ENCODE measurements around the gene COL4A1. TPM values are rescaled to one million over a fixed set of nuclear protein-coding genes. Genes with fewer than 3 reads are reported as not detected.

Gene COL4A1
- polyA plus RNA-seq, 1 of the 3 experiments (the other 2 are of a cell fraction), result 30.3 TPM

DNA sequence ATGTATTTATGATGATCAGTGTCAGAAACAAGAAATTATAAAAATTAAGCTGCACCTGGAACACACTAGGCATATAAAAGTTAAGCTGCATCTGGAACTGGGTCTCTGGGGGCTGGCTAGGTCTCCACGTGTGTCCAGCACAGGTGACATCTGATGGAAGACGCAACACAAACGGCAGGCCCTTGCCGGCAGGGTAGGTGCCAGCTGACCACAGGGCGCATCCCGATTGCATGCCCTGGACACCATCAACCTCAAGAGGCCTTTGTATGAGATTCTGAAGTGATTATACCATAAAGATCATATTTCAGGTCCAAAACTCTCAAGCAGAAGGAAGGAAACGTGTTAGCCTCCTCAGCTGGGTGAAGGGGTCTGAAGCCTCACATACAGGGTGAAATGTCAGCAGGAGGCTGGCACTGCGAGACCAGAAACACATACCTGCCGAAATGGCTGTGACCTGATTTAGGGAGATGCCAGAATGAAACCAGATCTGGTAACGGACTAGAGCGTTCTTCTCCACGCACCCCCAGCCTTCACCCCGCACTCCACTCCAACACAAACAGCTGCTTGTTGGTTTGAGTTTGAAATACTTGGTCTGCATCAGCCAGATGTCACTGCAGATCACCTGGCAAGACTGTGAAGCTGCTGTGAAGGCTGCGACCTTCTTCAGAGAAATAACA lies 37.3 kb downstream of the COL4A1 start:
- H3F3A ChIP-seq (replicated peaks; ENCODE audit: insufficient read depth), result peaks cover 6% of the 10 kb centered on the region
- no peak overlapping the region for H3K4me3 ChIP-seq (ENCODE audit: low read depth in 2 of 2, low read length in 1 of 2)
- no peak overlapping the region for H2AFZ ChIP-seq (ENCODE audit: low read depth)
- ChIA-PET POLR2A (no interaction called here), CTCF (interaction anchor here (1.3 to 3.5 kb wide), 2 partner anchors 14 to 142 kb away, joined by 3 to 14 read pairs; no protein-coding TSS in a partner anchor)
- peaks cover 0 to 20% of the 10 kb centered on the region in 2 experiments for H3K36me3 ChIP-seq (replicated peaks in 1 of 2; ENCODE audit: control insufficient read depth in 1 of 2, insufficient read depth in 2 of 2, low read length in 1 of 2)
- no peak overlapping the region for H3K9ac ChIP-seq
- H4K20me1 ChIP-seq (ENCODE audit: insufficient read depth), result peaks cover 42% of the 10 kb centered on the region; the same call in 1 of the 2 replicates
- no peaks in the 10 kb centered on the region for H3K9me2 ChIP-seq
- peaks cover 0 to 41% of the 10 kb centered on the region in 2 experiments; a peak in 2 of 4 replicates for H3K4me1 ChIP-seq (ENCODE audit: control insufficient read depth in 1 of 2, insufficient read depth in 2 of 2, low read depth in 1 of 2, low read length in 1 of 2)
- peaks cover 98% of the 10 kb centered on the region for H3K79me2 ChIP-seq (ENCODE audit: insufficient read depth)
- no peaks in the 10 kb centered on the region for H3K27me3 ChIP-seq (ENCODE audit: insufficient read depth)
- no peak for DNase-seq
- no peak for TF ChIP-seq GATA2 (CRISPR knock-in tag; IDR thresholded peaks at IDR 0.05)
- TF ChIP-seq, protein P1, sequence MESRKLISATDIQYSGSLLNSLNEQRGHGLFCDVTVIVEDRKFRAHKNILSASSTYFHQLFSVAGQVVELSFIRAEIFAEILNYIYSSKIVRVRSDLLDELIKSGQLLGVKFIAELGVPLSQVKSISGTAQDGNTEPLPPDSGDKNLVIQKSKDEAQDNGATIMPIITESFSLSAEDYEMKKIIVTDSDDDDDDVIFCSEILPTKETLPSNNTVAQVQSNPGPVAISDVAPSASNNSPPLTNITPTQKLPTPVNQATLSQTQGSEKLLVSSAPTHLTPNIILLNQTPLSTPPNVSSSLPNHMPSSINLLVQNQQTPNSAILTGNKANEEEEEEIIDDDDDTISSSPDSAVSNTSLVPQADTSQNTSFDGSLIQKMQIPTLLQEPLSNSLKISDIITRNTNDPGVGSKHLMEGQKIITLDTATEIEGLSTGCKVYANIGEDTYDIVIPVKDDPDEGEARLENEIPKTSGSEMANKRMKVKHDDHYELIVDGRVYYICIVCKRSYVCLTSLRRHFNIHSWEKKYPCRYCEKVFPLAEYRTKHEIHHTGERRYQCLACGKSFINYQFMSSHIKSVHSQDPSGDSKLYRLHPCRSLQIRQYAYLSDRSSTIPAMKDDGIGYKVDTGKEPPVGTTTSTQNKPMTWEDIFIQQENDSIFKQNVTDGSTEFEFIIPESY (IDR thresholded peaks at IDR 0.05; ENCODE audit: borderline replicate concordance, low read depth), result no peak
- TF ChIP-seq EP300 (IDR thresholded peaks at IDR 0.05; ENCODE audit: borderline replicate concordance in 1 of 2, low read depth in 1 of 2, low read length in 1 of 2), result no peak
- no peak for TF ChIP-seq ELF1 (IDR thresholded peaks at IDR 0.05)
- no peak for TF ChIP-seq NFIC (IDR thresholded peaks at IDR 0.05; ENCODE audit: borderline replicate concordance)
- TF ChIP-seq EZH2phosphoT487 (IDR thresholded peaks at IDR 0.05; ENCODE audit: borderline replicate concordance, low read depth), result no peak
- no peak for TF ChIP-seq RFX5 (IDR thresholded peaks at IDR 0.05; ENCODE audit: low read length)
- TF ChIP-seq, protein P2, sequence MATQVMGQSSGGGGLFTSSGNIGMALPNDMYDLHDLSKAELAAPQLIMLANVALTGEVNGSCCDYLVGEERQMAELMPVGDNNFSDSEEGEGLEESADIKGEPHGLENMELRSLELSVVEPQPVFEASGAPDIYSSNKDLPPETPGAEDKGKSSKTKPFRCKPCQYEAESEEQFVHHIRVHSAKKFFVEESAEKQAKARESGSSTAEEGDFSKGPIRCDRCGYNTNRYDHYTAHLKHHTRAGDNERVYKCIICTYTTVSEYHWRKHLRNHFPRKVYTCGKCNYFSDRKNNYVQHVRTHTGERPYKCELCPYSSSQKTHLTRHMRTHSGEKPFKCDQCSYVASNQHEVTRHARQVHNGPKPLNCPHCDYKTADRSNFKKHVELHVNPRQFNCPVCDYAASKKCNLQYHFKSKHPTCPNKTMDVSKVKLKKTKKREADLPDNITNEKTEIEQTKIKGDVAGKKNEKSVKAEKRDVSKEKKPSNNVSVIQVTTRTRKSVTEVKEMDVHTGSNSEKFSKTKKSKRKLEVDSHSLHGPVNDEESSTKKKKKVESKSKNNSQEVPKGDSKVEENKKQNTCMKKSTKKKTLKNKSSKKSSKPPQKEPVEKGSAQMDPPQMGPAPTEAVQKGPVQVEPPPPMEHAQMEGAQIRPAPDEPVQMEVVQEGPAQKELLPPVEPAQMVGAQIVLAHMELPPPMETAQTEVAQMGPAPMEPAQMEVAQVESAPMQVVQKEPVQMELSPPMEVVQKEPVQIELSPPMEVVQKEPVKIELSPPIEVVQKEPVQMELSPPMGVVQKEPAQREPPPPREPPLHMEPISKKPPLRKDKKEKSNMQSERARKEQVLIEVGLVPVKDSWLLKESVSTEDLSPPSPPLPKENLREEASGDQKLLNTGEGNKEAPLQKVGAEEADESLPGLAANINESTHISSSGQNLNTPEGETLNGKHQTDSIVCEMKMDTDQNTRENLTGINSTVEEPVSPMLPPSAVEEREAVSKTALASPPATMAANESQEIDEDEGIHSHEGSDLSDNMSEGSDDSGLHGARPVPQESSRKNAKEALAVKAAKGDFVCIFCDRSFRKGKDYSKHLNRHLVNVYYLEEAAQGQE (IDR thresholded peaks at IDR 0.05; ENCODE audit: low read depth, low read length), result no peak
- TF ChIP-seq TEAD4 (IDR thresholded peaks at IDR 0.05; ENCODE audit: borderline replicate concordance, insufficient read depth), result no peak
- TF ChIP-seq, protein P3, sequence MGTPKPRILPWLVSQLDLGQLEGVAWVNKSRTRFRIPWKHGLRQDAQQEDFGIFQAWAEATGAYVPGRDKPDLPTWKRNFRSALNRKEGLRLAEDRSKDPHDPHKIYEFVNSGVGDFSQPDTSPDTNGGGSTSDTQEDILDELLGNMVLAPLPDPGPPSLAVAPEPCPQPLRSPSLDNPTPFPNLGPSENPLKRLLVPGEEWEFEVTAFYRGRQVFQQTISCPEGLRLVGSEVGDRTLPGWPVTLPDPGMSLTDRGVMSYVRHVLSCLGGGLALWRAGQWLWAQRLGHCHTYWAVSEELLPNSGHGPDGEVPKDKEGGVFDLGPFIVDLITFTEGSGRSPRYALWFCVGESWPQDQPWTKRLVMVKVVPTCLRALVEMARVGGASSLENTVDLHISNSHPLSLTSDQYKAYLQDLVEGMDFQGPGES (IDR thresholded peaks at IDR 0.05; ENCODE audit: low read depth, low read length), result no peak
- no peak for TF ChIP-seq RCOR1 (IDR thresholded peaks at IDR 0.05; ENCODE audit: low read length)
- TF ChIP-seq TCF12 (IDR thresholded peaks at IDR 0.05), result no peak
- TF ChIP-seq, protein P4, sequence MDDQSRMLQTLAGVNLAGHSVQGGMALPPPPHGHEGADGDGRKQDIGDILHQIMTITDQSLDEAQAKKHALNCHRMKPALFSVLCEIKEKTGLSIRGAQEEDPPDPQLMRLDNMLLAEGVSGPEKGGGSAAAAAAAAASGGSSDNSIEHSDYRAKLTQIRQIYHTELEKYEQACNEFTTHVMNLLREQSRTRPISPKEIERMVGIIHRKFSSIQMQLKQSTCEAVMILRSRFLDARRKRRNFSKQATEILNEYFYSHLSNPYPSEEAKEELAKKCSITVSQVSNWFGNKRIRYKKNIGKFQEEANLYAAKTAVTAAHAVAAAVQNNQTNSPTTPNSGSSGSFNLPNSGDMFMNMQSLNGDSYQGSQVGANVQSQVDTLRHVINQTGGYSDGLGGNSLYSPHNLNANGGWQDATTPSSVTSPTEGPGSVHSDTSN (IDR thresholded peaks at IDR 0.05), result no peak
- H3K27ac ChIP-seq (ENCODE audit: low read depth in 2 of 2, low read length in 1 of 2), result no peak overlapping the region
- no peaks in the 10 kb centered on the region for H3K9me3 ChIP-seq
- no peak overlapping the region for H3K4me2 ChIP-seq
- WGBS (ENCODE audit: low lambda C conversion rate), result 88% methylated on average over 12 of the region's 14 CpGs
